K562 (cell line): ENCODE measurements around the gene PRKAR2B. TPM values are rescaled to one million over a fixed set of nuclear protein-coding genes. Genes with fewer than 3 reads are reported as not detected.

Experiments
- BCL6 ChIP-seq: fragments of 250-450 bp; sonication (Bioruptor Pico); IDR thresholded peaks from 2 replicates; pipeline ENCODE4 v1.4.0; 2020
- BRD4 ChIP-seq: fragments of 200-600 bp; sonication (generic); IDR thresholded peaks from 2 replicates; pipeline ENCODE4 v1.6.1; 2017; ENCODE audit warnings: inconsistent platforms
- CAMTA2 ChIP-seq: fragments of 250-450 bp; sonication (Bioruptor Pico); conservative IDR thresholded peaks from 2 replicates; pipeline ENCODE4 v1.5.1; 2022
- CXXC5 ChIP-seq: fragments of 250-450 bp; sonication (Bioruptor Pico); IDR thresholded peaks from 2 replicates; pipeline ENCODE4 v1.8.0; 2022; ENCODE audit warnings: inconsistent platforms, mild to moderate bottlenecking, moderate library complexity
- FOXK2 ChIP-seq, 2 experiments: fragments of 450-650 bp; IDR thresholded peaks in 1 of 2; conservative IDR thresholded peaks in 1 of 2; 2 replicates each; pipeline ENCODE4 v1.6.1; 2016; ENCODE audit warnings: low read depth in 2 of 2, mild to moderate bottlenecking in 1 of 2
- MECOM ChIP-seq: fragments of 250-450 bp; sonication (Bioruptor Pico); IDR thresholded peaks from 2 replicates; pipeline ENCODE4 v1.8.0; 2022; ENCODE audit warnings: inconsistent platforms
- MTA3 ChIP-seq: fragments of 450-650 bp; formaldehyde crosslinking; IDR thresholded peaks from 2 replicates; pipeline ENCODE4 v1.6.1; 2017; ENCODE audit warnings: mild to moderate bottlenecking, borderline replicate concordance
- NEUROD1 ChIP-seq: fragments of 150-350 bp; IDR thresholded peaks from 2 replicates; pipeline ENCODE4 v1.6.1; 2014; ENCODE audit warnings: borderline replicate concordance, low read length, low read depth; ENCODE audit not compliant: partially characterized antibody
- RBM22 ChIP-seq: fragments of 200-400 bp; formaldehyde crosslinking; IDR thresholded peaks from 2 replicates; pipeline ENCODE4 v1.6.1; 2018; ENCODE audit warnings: low read length, low read depth; ENCODE audit not compliant: poor library complexity, severe bottlenecking
- STAG1 ChIP-seq: sonication (generic); formaldehyde crosslinking; IDR thresholded peaks from 2 replicates; pipeline ENCODE4 v1.5.0; 2020; ENCODE audit warnings: missing genetic modification reagents, borderline replicate concordance
- ZNF146 ChIP-seq: IDR thresholded peaks from one replicate; pipeline ENCODE4 v1.6.1; 2018; ENCODE audit warnings: missing compliant biosample characterization; ENCODE audit not compliant: unreplicated experiment
- ZNF217 ChIP-seq: sonication (generic); formaldehyde crosslinking; IDR thresholded peaks from 2 replicates; pipeline ENCODE4 v1.8.0; 2022; ENCODE audit warnings: mild to moderate bottlenecking, missing genetic modification reagents
- ZZZ3 ChIP-seq: fragments of 450-650 bp; IDR thresholded peaks from 2 replicates; pipeline ENCODE4 v1.6.1; 2016; ENCODE audit warnings: antibody characterized with exemption, mild to moderate bottlenecking, moderate library complexity
- polyA plus RNA-seq, 8 experiments: library from polyadenylated mRNA; depleted of rRNA in 4 of 8; stranded (reverse) in 5 of 8; unstranded in 3 of 8; fragments of >200 nt; fragmentation: Nextera tagmentation in 2 of 8; fragmentation: Illumina TruSeq in 1 of 8; extraction: Ambion mirVana in 2 of 8; extraction: Trizol in 1 of 8; gene quantifications; 2 replicates each; pipeline versions ENCODE4 v1.2.1 to v1.2.3, GENCODE V29; 2011 to 2014; ENCODE audit warnings: inconsistent platforms in 1 of 8, missing spikeins in 1 of 8
- total RNA-seq, 7 experiments: library from RNA; depleted of rRNA in 6 of 7; stranded (reverse); fragments of >200 nt in 6 of 7; fragmentation: Illumina TruSeq in 2 of 7; extraction: Trizol in 2 of 7; gene quantifications; 2 replicates each; pipeline versions ENCODE4 v1.2.1 to v1.2.3, GENCODE V29; 2011 to 2021; ENCODE audit warnings: low replicate concordance in 1 of 7
- TF ChIP-seq, protein P1 (sequence below): sonication (generic); formaldehyde crosslinking; IDR thresholded peaks from 2 replicates; pipeline ENCODE4 v1.8.1; 2023; ENCODE audit warnings: mild to moderate bottlenecking, missing genetic modification reagents
- TF ChIP-seq, protein P2 (sequence below): fragments of 250-450 bp; sonication (Bioruptor Pico); IDR thresholded peaks from 2 replicates; pipeline ENCODE4 v1.5.0; 2021
- TF ChIP-seq, protein P3 (sequence below): fragments of 250-450 bp; sonication (Bioruptor Pico); IDR thresholded peaks from 2 replicates; pipeline ENCODE4 v1.8.0; 2022; ENCODE audit warnings: moderate library complexity, mild to moderate bottlenecking, inconsistent platforms
- TF ChIP-seq, protein P4 (sequence below): fragments of 250-450 bp; sonication (Bioruptor Pico); IDR thresholded peaks from 2 replicates; pipeline ENCODE4 v1.4.0; 2020; ENCODE audit warnings: borderline replicate concordance
- TF ChIP-seq, protein P5 (sequence below): sonication (generic); formaldehyde crosslinking; IDR thresholded peaks from 2 replicates; pipeline ENCODE4 v1.8.1; 2023; ENCODE audit warnings: mild to moderate bottlenecking, missing genetic modification reagents
- TF ChIP-seq, protein P6 (sequence below): fragments of 250-450 bp; sonication (Bioruptor Pico); IDR thresholded peaks from 2 replicates; pipeline ENCODE4 v1.8.0; 2021; ENCODE audit warnings: moderate library complexity, mild to moderate bottlenecking, inconsistent platforms

Gene PRKAR2B
- total and polyA plus RNA-seq, 9 of the 15 experiments (the other 6 are each of a cell fraction or from before 2014, with no cell fraction given): 59.0 to 173 (median 129) TPM

DNA sequence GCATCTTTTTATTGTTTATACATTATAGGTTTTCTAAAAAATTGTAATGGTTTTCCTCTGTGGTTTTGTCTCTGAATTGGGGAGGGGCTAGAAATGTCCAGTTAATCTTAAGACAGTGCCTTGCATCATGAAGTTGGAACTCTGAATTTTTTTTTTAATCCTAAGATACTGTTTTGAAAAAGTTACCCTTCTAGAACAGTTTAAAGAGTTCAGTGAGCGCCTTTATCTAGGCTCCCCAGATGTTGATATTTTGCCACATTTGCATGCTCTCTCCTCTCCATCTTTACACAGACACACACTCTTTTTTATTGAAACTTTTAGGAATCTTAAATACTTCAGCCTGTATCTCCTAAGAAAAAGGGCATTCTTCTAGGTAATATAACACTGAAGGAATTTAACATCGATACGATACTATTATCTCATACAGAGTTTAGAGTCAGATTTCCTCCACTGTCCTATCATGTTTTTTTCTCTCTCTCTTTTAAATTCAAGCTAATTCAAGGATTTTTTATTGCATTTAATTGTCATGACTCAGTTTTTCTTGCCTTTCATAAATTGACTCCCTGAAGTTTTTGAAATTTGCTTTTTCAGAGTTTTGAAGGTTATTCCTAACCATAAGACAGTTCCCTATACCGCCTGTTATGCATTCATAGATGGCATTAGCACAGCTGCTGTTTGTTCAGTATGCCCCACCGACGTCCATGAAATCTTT is 31.5 kb downstream of the PRKAR2B start (continued):
- TF ChIP-seq, protein P1, sequence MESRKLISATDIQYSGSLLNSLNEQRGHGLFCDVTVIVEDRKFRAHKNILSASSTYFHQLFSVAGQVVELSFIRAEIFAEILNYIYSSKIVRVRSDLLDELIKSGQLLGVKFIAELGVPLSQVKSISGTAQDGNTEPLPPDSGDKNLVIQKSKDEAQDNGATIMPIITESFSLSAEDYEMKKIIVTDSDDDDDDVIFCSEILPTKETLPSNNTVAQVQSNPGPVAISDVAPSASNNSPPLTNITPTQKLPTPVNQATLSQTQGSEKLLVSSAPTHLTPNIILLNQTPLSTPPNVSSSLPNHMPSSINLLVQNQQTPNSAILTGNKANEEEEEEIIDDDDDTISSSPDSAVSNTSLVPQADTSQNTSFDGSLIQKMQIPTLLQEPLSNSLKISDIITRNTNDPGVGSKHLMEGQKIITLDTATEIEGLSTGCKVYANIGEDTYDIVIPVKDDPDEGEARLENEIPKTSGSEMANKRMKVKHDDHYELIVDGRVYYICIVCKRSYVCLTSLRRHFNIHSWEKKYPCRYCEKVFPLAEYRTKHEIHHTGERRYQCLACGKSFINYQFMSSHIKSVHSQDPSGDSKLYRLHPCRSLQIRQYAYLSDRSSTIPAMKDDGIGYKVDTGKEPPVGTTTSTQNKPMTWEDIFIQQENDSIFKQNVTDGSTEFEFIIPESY (CRISPR knock-in tag): no peak
- no peak for TF ChIP-seq ZZZ3
- TF ChIP-seq BCL6 (CRISPR knock-in tag): no peak
- no peak for TF ChIP-seq ZNF217 (CRISPR knock-in tag)
- TF ChIP-seq BRD4: 0 out of 2 replicates have a peak, but pooled peaks have one; percentile 30
- no peak for TF ChIP-seq MTA3
- TF ChIP-seq, protein P2, sequence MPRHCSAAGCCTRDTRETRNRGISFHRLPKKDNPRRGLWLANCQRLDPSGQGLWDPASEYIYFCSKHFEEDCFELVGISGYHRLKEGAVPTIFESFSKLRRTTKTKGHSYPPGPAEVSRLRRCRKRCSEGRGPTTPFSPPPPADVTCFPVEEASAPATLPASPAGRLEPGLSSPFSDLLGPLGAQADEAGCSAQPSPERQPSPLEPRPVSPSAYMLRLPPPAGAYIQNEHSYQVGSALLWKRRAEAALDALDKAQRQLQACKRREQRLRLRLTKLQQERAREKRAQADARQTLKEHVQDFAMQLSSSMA (CRISPR knock-in tag): no peak
- TF ChIP-seq FOXK2 (conservative IDR thresholded peaks at IDR 0.05 in 1 of 2, IDR thresholded peaks at IDR 0.05 in 1 of 2; ENCODE audit: low read depth in 2 of 2): peak in 1 of 2 experiments; percentile 50; a peak in 1 of 4 replicates
- TF ChIP-seq, protein P3, sequence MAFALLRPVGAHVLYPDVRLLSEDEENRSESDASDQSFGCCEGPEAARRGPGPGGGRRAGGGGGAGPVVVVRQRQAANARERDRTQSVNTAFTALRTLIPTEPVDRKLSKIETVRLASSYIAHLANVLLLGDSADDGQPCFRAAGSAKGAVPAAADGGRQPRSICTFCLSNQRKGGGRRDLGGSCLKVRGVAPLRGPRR: no peak
- TF ChIP-seq MECOM (CRISPR knock-in tag): no peak
- TF ChIP-seq, protein P4, sequence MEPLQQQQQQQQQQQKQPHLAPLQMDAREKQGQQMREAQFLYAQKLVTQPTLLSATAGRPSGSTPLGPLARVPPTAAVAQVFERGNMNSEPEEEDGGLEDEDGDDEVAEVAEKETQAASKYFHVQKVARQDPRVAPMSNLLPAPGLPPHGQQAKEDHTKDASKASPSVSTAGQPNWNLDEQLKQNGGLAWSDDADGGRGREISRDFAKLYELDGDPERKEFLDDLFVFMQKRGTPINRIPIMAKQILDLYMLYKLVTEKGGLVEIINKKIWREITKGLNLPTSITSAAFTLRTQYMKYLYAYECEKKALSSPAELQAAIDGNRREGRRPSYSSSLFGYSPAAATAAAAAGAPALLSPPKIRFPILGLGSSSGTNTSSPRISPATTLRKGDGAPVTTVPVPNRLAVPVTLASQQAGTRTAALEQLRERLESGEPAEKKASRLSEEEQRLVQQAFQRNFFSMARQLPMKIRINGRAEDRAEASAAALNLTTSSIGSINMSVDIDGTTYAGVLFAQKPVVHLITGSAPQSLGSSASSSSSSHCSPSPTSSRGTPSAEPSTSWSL (CRISPR knock-in tag): no peak
- TF ChIP-seq NEUROD1: no peak
- TF ChIP-seq, protein P5, sequence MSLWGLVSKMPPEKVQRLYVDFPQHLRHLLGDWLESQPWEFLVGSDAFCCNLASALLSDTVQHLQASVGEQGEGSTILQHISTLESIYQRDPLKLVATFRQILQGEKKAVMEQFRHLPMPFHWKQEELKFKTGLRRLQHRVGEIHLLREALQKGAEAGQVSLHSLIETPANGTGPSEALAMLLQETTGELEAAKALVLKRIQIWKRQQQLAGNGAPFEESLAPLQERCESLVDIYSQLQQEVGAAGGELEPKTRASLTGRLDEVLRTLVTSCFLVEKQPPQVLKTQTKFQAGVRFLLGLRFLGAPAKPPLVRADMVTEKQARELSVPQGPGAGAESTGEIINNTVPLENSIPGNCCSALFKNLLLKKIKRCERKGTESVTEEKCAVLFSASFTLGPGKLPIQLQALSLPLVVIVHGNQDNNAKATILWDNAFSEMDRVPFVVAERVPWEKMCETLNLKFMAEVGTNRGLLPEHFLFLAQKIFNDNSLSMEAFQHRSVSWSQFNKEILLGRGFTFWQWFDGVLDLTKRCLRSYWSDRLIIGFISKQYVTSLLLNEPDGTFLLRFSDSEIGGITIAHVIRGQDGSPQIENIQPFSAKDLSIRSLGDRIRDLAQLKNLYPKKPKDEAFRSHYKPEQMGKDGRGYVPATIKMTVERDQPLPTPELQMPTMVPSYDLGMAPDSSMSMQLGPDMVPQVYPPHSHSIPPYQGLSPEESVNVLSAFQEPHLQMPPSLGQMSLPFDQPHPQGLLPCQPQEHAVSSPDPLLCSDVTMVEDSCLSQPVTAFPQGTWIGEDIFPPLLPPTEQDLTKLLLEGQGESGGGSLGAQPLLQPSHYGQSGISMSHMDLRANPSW (CRISPR knock-in tag): no peak
- TF ChIP-seq CXXC5 (CRISPR knock-in tag): no peak
- TF ChIP-seq RBM22: no peak
- no peak for TF ChIP-seq STAG1 (CRISPR knock-in tag)
- TF ChIP-seq ZNF146 (CRISPR knock-in tag): no peak
- TF ChIP-seq, protein P6, sequence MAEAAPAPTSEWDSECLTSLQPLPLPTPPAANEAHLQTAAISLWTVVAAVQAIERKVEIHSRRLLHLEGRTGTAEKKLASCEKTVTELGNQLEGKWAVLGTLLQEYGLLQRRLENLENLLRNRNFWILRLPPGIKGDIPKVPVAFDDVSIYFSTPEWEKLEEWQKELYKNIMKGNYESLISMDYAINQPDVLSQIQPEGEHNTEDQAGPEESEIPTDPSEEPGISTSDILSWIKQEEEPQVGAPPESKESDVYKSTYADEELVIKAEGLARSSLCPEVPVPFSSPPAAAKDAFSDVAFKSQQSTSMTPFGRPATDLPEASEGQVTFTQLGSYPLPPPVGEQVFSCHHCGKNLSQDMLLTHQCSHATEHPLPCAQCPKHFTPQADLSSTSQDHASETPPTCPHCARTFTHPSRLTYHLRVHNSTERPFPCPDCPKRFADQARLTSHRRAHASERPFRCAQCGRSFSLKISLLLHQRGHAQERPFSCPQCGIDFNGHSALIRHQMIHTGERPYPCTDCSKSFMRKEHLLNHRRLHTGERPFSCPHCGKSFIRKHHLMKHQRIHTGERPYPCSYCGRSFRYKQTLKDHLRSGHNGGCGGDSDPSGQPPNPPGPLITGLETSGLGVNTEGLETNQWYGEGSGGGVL: no peak
- no peak for TF ChIP-seq CAMTA2
